ENCODE measurements around the gene REG3G. TPM values are rescaled to one million over a fixed set of nuclear protein-coding genes. Genes with fewer than 3 reads are reported as not detected.
"Not testable (repeated sequence)": the region's sequence is repeated elsewhere in the genome, so short reads cannot be mapped to it uniquely, and the experiment has no call there.

Gene REG3G
- total and polyA plus RNA-seq, 11 donors = 0.11 TPM; not detected in 10

- TF ChIP-seq CTCF (IDR thresholded peaks at IDR 0.05) (no peak), POLR2A (IDR thresholded peaks at IDR 0.05) (no peak)
- Histone ChIP-seq H3K36me3 (no peaks in the 10 kb centered on the region), H3K4me3 (no peak overlapping the region), H3K27me3 (no peaks in the 10 kb centered on the region), H3K4me1 (no peaks in the 10 kb centered on the region), H3K27ac (no peak overlapping the region), H3K9me3 (no peaks in the 10 kb centered on the region)
- ATAC-seq = no peak
- WGBS, 4 donors = 52 to 58% (median 56%) methylated on average over 3 of the region's 3 CpGs
- no peak for DNase-seq
- intact Hi-C loops (cut with DNase I) = loop anchor here in 4 of 10 donors (5.0 to 10.0 kb wide), 4 partner anchors 175 to 1055 kb away; no protein-coding TSS in a partner anchor
Measured at GRCh38 chr2:79039944-79040343, 14.4 kb downstream of the REG3G start.

GRCh38 chr2:79041032-79041448, 15.5 kb downstream of the REG3G start:
- intact Hi-C loops (cut with DNase I) = loop anchor here in 3 of 10 donors (5.0 to 10.0 kb wide), 3 partner anchors 174 to 184 kb away; no protein-coding TSS in a partner anchor

GRCh38 chr2:79053486-79053885, 28.0 kb downstream of the REG3G start:
- H3K27me3 ChIP-seq; intact Hi-C loops (cut with DNase I); H3K9me3 ChIP-seq; H3K36me3 ChIP-seq; H3K4me1 ChIP-seq; H3K4me3 ChIP-seq; ATAC-seq; H3K27ac ChIP-seq: not testable (repeated sequence)
- 13 to 36% (median 27%) methylated on average over 4 to 5 of the region's 5 CpGs for WGBS, 4 donors
- DNase-seq = peak in 3 of 5 donors; percentile 35 to 63 (median 48)

More at GRCh38 chr2:79041032-79041448, 15.5 kb downstream of the REG3G start:
- DNase-seq (no peak), ATAC-seq (peak in 1 of 4 donors; percentile 36)
- WGBS, 4 donors = 11 to 21% (median 18%) methylated on average over 1 of the region's 1 CpG
- Histone ChIP-seq H3K27me3 (no peaks in the 10 kb centered on the region), H3K27ac (no peak overlapping the region), H3K4me1 (no peaks in the 10 kb centered on the region), H3K4me3 (no peak overlapping the region), H3K9me3 (no peaks in the 10 kb centered on the region), H3K36me3 (no peaks in the 10 kb centered on the region)
- TF ChIP-seq POLR2A (IDR thresholded peaks at IDR 0.05) (no peak), CTCF (IDR thresholded peaks at IDR 0.05) (peak in 8 of 12 donors; percentile 16 to 51 (median 35))

- H3K4me3 ChIP-seq; H3K4me1 ChIP-seq; H3K9me3 ChIP-seq; H3K27ac ChIP-seq; intact Hi-C loops (cut with DNase I); H3K27me3 ChIP-seq; H3K36me3 ChIP-seq; ATAC-seq; DNase-seq: not testable (repeated sequence)
- 70 to 76% (median 72%) methylated on average over 5 of the region's 5 CpGs for WGBS, 4 donors
Measured at GRCh38 chr2:79054769-79055168, 29.3 kb downstream of the REG3G start.

- no peak overlapping the region for H3K27ac ChIP-seq
- intact Hi-C loops (cut with DNase I) = no loop called here
- ATAC-seq (peak in 1 of 4 donors; percentile 10), DNase-seq (no peak)
- H3K27me3 ChIP-seq = no peaks in the 10 kb centered on the region
- H3K4me1 ChIP-seq = no peaks in the 10 kb centered on the region
- H3K4me3 ChIP-seq = no peak overlapping the region
- 58 to 78% (median 70%) methylated on average over 2 of the region's 2 CpGs for WGBS, 4 donors
- no peaks in the 10 kb centered on the region for H3K9me3 ChIP-seq
- no peaks in the 10 kb centered on the region for H3K36me3 ChIP-seq
- TF ChIP-seq POLR2A (IDR thresholded peaks at IDR 0.05) (no peak), CTCF (IDR thresholded peaks at IDR 0.05) (no peak)
Measured at GRCh38 chr2:79065201-79065600, 39.7 kb downstream of the REG3G start.

All from heart left ventricle (tissue), 16 donors.